HG03196 (cell line): ENCODE results near the gene KIF16B.

Experiments
- ATAC-seq: cut with Tn5 transposase; IDR thresholded peaks from one replicate; pipeline ENCODE4 v1.9.1; 2021; ENCODE audit not compliant: unreplicated experiment

Gene KIF16B

GRCh38 chr20:16311756-16312155 lies 261.5 kb downstream of the KIF16B start:
- ATAC-seq = no peak

- no peak for ATAC-seq
Observed at GRCh38 chr20:16308754-16309153, 264.5 kb downstream of the KIF16B start.

- no peak for ATAC-seq
Observed at GRCh38 chr20:16302818-16303217, 270.4 kb downstream of the KIF16B start.

- no peak for ATAC-seq
Observed at GRCh38 chr20:16301986-16302385, 271.3 kb downstream of the KIF16B start.

GRCh38 chr20:16299897-16300296 lies 273.4 kb downstream of the KIF16B start:
- ATAC-seq = no peak

- no peak for ATAC-seq
Observed at GRCh38 chr20:16296931-16297330, 276.3 kb downstream of the KIF16B start.

- no peak for ATAC-seq
Observed at GRCh38 chr20:16295534-16295933, 277.7 kb downstream of the KIF16B start.

GRCh38 chr20:16293590-16293989 lies 279.7 kb downstream of the KIF16B start:
- ATAC-seq = no peak

GRCh38 chr20:16292226-16292880 lies 280.9 kb downstream of the KIF16B start:
- ATAC-seq = no peak

- ATAC-seq = no peak
Observed at GRCh38 chr20:16290358-16290757, 282.9 kb downstream of the KIF16B start.

- ATAC-seq = no peak
Observed at GRCh38 chr20:16287776-16288175, 285.5 kb downstream of the KIF16B start.

- no peak for ATAC-seq
Observed at GRCh38 chr20:16286601-16287000, 286.6 kb downstream of the KIF16B start.

GRCh38 chr20:16284385-16285100 lies 288.7 kb downstream of the KIF16B start:
- no peak for ATAC-seq

- no peak for ATAC-seq
Observed at GRCh38 chr20:16283978-16284377, 289.3 kb downstream of the KIF16B start.

- no peak for ATAC-seq
Observed at GRCh38 chr20:16283307-16283706, 289.9 kb downstream of the KIF16B start.

- ATAC-seq = no peak
Observed at GRCh38 chr20:16280219-16280618, 293.0 kb downstream of the KIF16B start.

- ATAC-seq = no peak
Observed at GRCh38 chr20:16279320-16279719, 293.9 kb downstream of the KIF16B start.

GRCh38 chr20:16273812-16274555 lies 299.3 kb downstream of the KIF16B start:
- ATAC-seq = no peak

- no peak for ATAC-seq
Observed at GRCh38 chr20:16272780-16273360, 300.4 kb downstream of the KIF16B start.

- no peak for ATAC-seq
Observed at GRCh38 chr20:16271450-16271849, 301.8 kb downstream of the KIF16B start.

- ATAC-seq = no peak
Observed at GRCh38 chr20:16270989-16271388, 302.3 kb downstream of the KIF16B start.
